Fibroblast of lung (primary cell): Measurements from ENCODE around the gene SIGLEC6. TPM values are rescaled to one million over a fixed set of nuclear protein-coding genes. Genes with fewer than 3 reads are reported as not detected.

Experiments
- DNase-seq, 2 donors: peaks; one replicate each; pipeline versions ENCODE4 v3.0.0 to v3.0.0-alpha.2; 2010; ENCODE audit warnings: low read depth in 2 of 2
- H2AFZ ChIP-seq: 2 replicates; pipeline ENCODE4 v1.5.1; 2012; ENCODE audit warnings: low read length, control low read depth, inconsistent platforms
- H3K27ac ChIP-seq: 2 replicates; pipeline ENCODE4 v1.5.1; 2011; ENCODE audit warnings: low read length, control low read depth; ENCODE audit not compliant: insufficient read depth
- H3K27me3 ChIP-seq: 2 replicates; pipeline ENCODE4 v1.5.1; 2011; ENCODE audit warnings: mild to moderate bottlenecking, low read length; ENCODE audit not compliant: control insufficient read depth, insufficient read depth
- H3K36me3 ChIP-seq: 2 replicates; pipeline ENCODE4 v1.5.1; 2011; ENCODE audit warnings: low read length; ENCODE audit not compliant: control insufficient read depth, insufficient read depth
- H3K4me1 ChIP-seq: 2 replicates; pipeline ENCODE4 v1.5.1; 2011; ENCODE audit warnings: low read length; ENCODE audit not compliant: control insufficient read depth, insufficient read depth; ENCODE audit errors: extremely low read depth
- H3K4me2 ChIP-seq: 2 replicates; pipeline ENCODE4 v1.5.1; 2011; ENCODE audit warnings: low read length, control low read depth; ENCODE audit not compliant: insufficient read depth; ENCODE audit errors: extremely low read depth
- H3K4me3 ChIP-seq, 4 experiments: fragments of 200-600 bp in 1 of 4; sonication (generic) in 1 of 4; replicated peaks in 1 of 4; 2 replicates each; pipeline ENCODE4 v1.5.1; 2011 to 2016; ENCODE audit warnings: low read length in 4 of 4, low read depth in 3 of 4, mild to moderate bottlenecking in 3 of 4, control low read depth in 2 of 4, inconsistent platforms in 1 of 4, mixed read lengths in 1 of 4; ENCODE audit not compliant: insufficient read depth in 1 of 4; ENCODE audit errors: control extremely low read depth in 1 of 4
- H3K79me2 ChIP-seq: 2 replicates; pipeline ENCODE4 v1.5.1; 2012; ENCODE audit warnings: mild to moderate bottlenecking, low read length, inconsistent platforms; ENCODE audit not compliant: control insufficient read depth, insufficient read depth
- H3K9ac ChIP-seq: 2 replicates; pipeline ENCODE4 v1.5.1; 2011; ENCODE audit warnings: mild to moderate bottlenecking, low read length, control low read depth; ENCODE audit not compliant: insufficient read depth
- H3K9me3 ChIP-seq: 2 replicates; pipeline ENCODE4 v1.5.1; 2012; ENCODE audit warnings: low read depth, low read length; ENCODE audit not compliant: control insufficient read depth, insufficient read depth
- H4K20me1 ChIP-seq: 2 replicates; pipeline ENCODE4 v1.5.1; 2011; ENCODE audit warnings: low read length; ENCODE audit not compliant: control insufficient read depth, insufficient read depth; ENCODE audit errors: extremely low read depth
- CTCF ChIP-seq, 2 donors: IDR thresholded peaks in 1 of 2; conservative IDR thresholded peaks in 1 of 2; 1 replicate in 1 of 2; 2 replicates in 1 of 2; pipeline ENCODE4 v1.5.1; 2011 to 2012; ENCODE audit warnings: low read length in 2 of 2, control low read depth in 1 of 2, inconsistent platforms in 1 of 2, low read depth in 1 of 2, mild to moderate bottlenecking in 1 of 2
- EZH2 ChIP-seq: IDR thresholded peaks from 2 replicates; pipeline ENCODE4 v1.5.1; 2012; ENCODE audit warnings: low read length, control low read depth, mild to moderate bottlenecking; ENCODE audit errors: missing control alignments
- polyA plus RNA-seq, 2 donors: library from polyadenylated mRNA; depleted of rRNA in 1 of 2; stranded (reverse) in 1 of 2; unstranded in 1 of 2; fragments of >200 nt; gene quantifications; 2 replicates each; pipeline ENCODE4 v1.2.1, GENCODE V29; 2011 to 2012; ENCODE audit warnings: missing spikeins in 1 of 2
- total RNA-seq: library from RNA; depleted of rRNA; stranded (reverse); fragments of >200 nt; gene quantifications from 2 replicates; pipeline ENCODE4 v1.2.1, GENCODE V29; 2014

SIGLEC6 gene
- total and polyA plus RNA-seq, 2 donors (not counting 1 experiment from before 2014, with no cell fraction given): not detected

GRCh38 chr19:51490676-51491075, 40.8 kb downstream of the SIGLEC6 start:
- H3K79me2 ChIP-seq: no peaks in the 10 kb centered on the region
- no peak for DNase-seq
- H4K20me1 ChIP-seq: no peaks in the 10 kb centered on the region
- no peak overlapping the region for H3K27ac ChIP-seq
- no peaks in the 10 kb centered on the region for H3K27me3 ChIP-seq
- no peaks in the 10 kb centered on the region for H3K4me1 ChIP-seq
- no peaks in the 10 kb centered on the region for H3K9me3 ChIP-seq
- H3K9ac ChIP-seq: no peak overlapping the region
- H3K4me2 ChIP-seq: no peak overlapping the region
- no peak for TF ChIP-seq CTCF (conservative IDR thresholded peaks at IDR 0.05 in 1 of 2, IDR thresholded peaks at IDR 0.05 in 1 of 2; ENCODE audit: low read depth in 1 of 2, low read length in 2 of 2)
- no peak for TF ChIP-seq EZH2
- no peaks in the 10 kb centered on the region for H3K36me3 ChIP-seq
- no peak overlapping the region for H2AFZ ChIP-seq
- H3K4me3 ChIP-seq: no peak overlapping the region

GRCh38 chr19:51489113-51489512, 42.4 kb downstream of the SIGLEC6 start:
- Histone ChIP-seq H3K27ac (no peak overlapping the region), H4K20me1 (no peaks in the 10 kb centered on the region), H3K4me1 (no peaks in the 10 kb centered on the region), H3K27me3 (no peaks in the 10 kb centered on the region), H3K9ac (no peak overlapping the region), H2AFZ (no peak overlapping the region), H3K36me3 (no peaks in the 10 kb centered on the region), H3K4me2 (no peak overlapping the region), H3K4me3 (no peak overlapping the region), H3K79me2 (no peaks in the 10 kb centered on the region), H3K9me3 (no peaks in the 10 kb centered on the region)
- DNase-seq: no peak
- no peak for TF ChIP-seq EZH2
- no peak for TF ChIP-seq CTCF (conservative IDR thresholded peaks at IDR 0.05 in 1 of 2, IDR thresholded peaks at IDR 0.05 in 1 of 2; ENCODE audit: low read depth in 1 of 2, low read length in 2 of 2)

- Histone ChIP-seq H3K27ac (no peak overlapping the region), H3K4me2 (no peak overlapping the region), H4K20me1 (no peaks in the 10 kb centered on the region), H3K79me2 (no peaks in the 10 kb centered on the region), H3K9ac (no peak overlapping the region), H3K36me3 (no peaks in the 10 kb centered on the region), H3K9me3 (no peaks in the 10 kb centered on the region), H2AFZ (no peak overlapping the region), H3K4me3 (no peak overlapping the region), H3K27me3 (no peaks in the 10 kb centered on the region), H3K4me1 (no peaks in the 10 kb centered on the region)
- TF ChIP-seq CTCF (conservative IDR thresholded peaks at IDR 0.05 in 1 of 2, IDR thresholded peaks at IDR 0.05 in 1 of 2; ENCODE audit: low read depth in 1 of 2, low read length in 2 of 2) (no peak), EZH2 (no peak)
- no peak for DNase-seq
These were observed 43.0 kb downstream of the SIGLEC6 start for GRCh38 chr19:51488491-51488890.
